Activated naive CD4-positive, alpha-beta T cell treated with anti-CD3 and anti-CD28 coated beads, Interleukin-2, amount 10 ng/mL, durations not matched to agents 7 days and 5 days (primary cell): ENCODE data around the gene SPEG.

Experiments used
- CTCF ChIA-PET: fragments of 350-600 bp; sonication (Branson Sonifier 250); formaldehyde crosslinking; loops from one replicate; lab custom pipeline; 2021; ENCODE audit warnings: antibody characterized with exemption; lab: Charles Lee
- DNase-seq: peaks from one replicate; pipeline ENCODE4 v3.0.0-alpha.2; 2020
- H3K27ac Mint-ChIP-seq: one replicate; pipeline ENCODE4 v1.8.0; 2021; ENCODE audit warnings: mild to moderate bottlenecking, moderate library complexity, mixed read lengths
- H3K27me3 Mint-ChIP-seq: one replicate; pipeline ENCODE4 v1.8.0; 2021; ENCODE audit warnings: mild to moderate bottlenecking, mixed read lengths
- H3K36me3 Mint-ChIP-seq: one replicate; pipeline ENCODE4 v1.8.0; 2021; ENCODE audit warnings: mixed read lengths
- H3K4me1 Mint-ChIP-seq: one replicate; pipeline ENCODE4 v1.8.0; 2021; ENCODE audit warnings: mixed read lengths
- H3K4me3 Mint-ChIP-seq: one replicate; pipeline ENCODE4 v1.8.0; 2021; ENCODE audit warnings: mild to moderate bottlenecking, moderate library complexity, mixed read lengths
- H3K9me3 Mint-ChIP-seq: one replicate; pipeline ENCODE4 v1.8.0; 2021; ENCODE audit warnings: mixed read lengths

The SPEG gene

GRCh38 chr2:219506153-219506801 lies 71.6 kb downstream of the SPEG start:
- H3K27me3 Mint-ChIP-seq: peaks cover 37% of the 10 kb centered on the region
- DNase-seq: no peak
- H3K4me3 Mint-ChIP-seq: no peak overlapping the region
- H3K27ac Mint-ChIP-seq: no peak overlapping the region
- CTCF ChIA-PET: interaction anchor here (2.6 kb wide), 1 partner anchor 11 kb away, joined by 16 read pairs; a partner anchor contains a TSS
- peaks cover 11% of the 10 kb centered on the region for H3K4me1 Mint-ChIP-seq
- peaks cover 8% of the 10 kb centered on the region for H3K36me3 Mint-ChIP-seq
- no peaks in the 10 kb centered on the region for H3K9me3 Mint-ChIP-seq

DNA sequence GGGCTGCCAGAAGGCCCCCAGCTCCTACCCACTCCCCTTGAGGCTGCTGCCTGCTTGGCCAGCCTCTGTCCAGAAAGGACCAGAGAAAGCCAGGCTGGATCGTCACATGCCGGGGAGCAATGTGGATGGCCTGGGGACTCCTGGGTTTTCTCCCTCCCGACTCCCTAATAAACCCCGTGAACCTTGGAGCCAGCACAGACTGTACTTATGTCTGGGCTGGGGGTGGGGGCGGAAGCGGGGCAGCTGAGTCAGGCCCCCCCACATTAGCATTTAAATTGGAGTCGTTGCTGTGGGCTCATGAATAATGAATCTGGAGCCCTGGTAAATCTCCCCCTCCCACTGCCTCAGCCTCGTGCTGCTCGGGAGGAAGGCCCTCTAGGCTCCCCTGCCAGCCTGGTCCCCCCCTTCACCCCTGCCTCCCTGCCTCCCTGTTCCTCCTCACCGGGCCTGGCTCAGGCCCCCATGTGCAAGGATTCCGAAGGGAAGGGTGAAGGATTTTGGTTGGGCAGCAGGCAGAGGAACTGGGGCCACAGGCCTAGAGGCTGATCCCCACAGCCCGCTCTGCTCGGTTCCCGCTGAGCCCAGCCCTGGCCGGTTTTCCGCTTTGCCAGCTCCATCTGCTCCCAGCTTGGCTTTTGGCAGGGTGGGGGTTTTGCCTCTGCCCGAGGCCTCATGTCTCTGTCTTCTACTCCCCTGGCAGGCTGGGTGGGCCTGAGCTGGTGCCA lies 72.3 kb downstream of the SPEG start:
- Mint-ChIP-seq H3K27me3 (peaks cover 44% of the 10 kb centered on the region), H3K36me3 (peaks cover 8% of the 10 kb centered on the region), H3K27ac (no peak overlapping the region), H3K9me3 (no peaks in the 10 kb centered on the region), H3K4me1 (peaks cover 9% of the 10 kb centered on the region), H3K4me3 (no peak overlapping the region)
- DNase-seq: no peak
- CTCF ChIA-PET: interaction anchor here (1.2 to 2.6 kb wide), 4 partner anchors 11 to 36 kb away, joined by 3 to 16 read pairs (median 5); a partner anchor contains a TSS

GRCh38 chr2:219507581-219508443 lies 73.2 kb downstream of the SPEG start:
- Mint-ChIP-seq H3K27me3 (peaks cover 53% of the 10 kb centered on the region), H3K4me3 (no peak overlapping the region), H3K27ac (no peak overlapping the region), H3K36me3 (peaks cover 7% of the 10 kb centered on the region), H3K9me3 (no peaks in the 10 kb centered on the region), H3K4me1 (peaks cover 9% of the 10 kb centered on the region)
- no peak for DNase-seq
- CTCF ChIA-PET: interaction anchor here (0.8 to 2.6 kb wide), 7 partner anchors 11 to 104 kb away, joined by 3 to 16 read pairs (median 4); a partner anchor contains a TSS

DNA sequence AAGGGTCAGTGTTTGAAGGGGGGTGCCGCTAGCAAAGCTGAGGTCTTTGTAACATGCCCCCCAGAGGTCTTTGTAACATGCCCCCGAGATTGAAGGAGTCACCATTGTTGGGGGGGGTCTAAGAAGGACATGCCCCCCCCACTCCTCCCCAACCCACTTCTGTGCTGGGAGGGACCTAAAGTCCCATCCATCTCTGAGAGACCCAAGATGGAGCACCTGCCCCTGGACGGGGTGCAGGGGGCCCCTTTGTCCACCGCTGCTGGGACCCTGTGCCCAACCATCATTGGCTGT lies 73.7 kb downstream of the SPEG start:
- Mint-ChIP-seq H3K36me3 (peaks cover 7% of the 10 kb centered on the region), H3K4me1 (peaks cover 9% of the 10 kb centered on the region), H3K27ac (no peak overlapping the region), H3K27me3 (peaks cover 59% of the 10 kb centered on the region), H3K9me3 (no peaks in the 10 kb centered on the region), H3K4me3 (no peak overlapping the region)
- CTCF ChIA-PET: interaction anchor here (0.8 to 2.6 kb wide), 6 partner anchors 10 to 105 kb away, joined by 3 to 16 read pairs (median 5); a partner anchor contains a TSS
- no peak for DNase-seq

- CTCF ChIA-PET: interaction anchor here (0.6 to 3.6 kb wide), 14 partner anchors 8 to 1751 kb away, joined by 3 to 25 read pairs (median 8); partner anchors contain the start of gene GMPPA
- Mint-ChIP-seq H3K4me3 (no peak overlapping the region), H3K9me3 (no peaks in the 10 kb centered on the region), H3K4me1 (peaks cover 13% of the 10 kb centered on the region), H3K36me3 (peaks cover 3% of the 10 kb centered on the region), H3K27me3 (peaks cover 66% of the 10 kb centered on the region), H3K27ac (no peak overlapping the region)
- DNase-seq: no peak
These were observed 74.5 kb downstream of the SPEG start for GRCh38 chr2:219508971-219509779.

DNA sequence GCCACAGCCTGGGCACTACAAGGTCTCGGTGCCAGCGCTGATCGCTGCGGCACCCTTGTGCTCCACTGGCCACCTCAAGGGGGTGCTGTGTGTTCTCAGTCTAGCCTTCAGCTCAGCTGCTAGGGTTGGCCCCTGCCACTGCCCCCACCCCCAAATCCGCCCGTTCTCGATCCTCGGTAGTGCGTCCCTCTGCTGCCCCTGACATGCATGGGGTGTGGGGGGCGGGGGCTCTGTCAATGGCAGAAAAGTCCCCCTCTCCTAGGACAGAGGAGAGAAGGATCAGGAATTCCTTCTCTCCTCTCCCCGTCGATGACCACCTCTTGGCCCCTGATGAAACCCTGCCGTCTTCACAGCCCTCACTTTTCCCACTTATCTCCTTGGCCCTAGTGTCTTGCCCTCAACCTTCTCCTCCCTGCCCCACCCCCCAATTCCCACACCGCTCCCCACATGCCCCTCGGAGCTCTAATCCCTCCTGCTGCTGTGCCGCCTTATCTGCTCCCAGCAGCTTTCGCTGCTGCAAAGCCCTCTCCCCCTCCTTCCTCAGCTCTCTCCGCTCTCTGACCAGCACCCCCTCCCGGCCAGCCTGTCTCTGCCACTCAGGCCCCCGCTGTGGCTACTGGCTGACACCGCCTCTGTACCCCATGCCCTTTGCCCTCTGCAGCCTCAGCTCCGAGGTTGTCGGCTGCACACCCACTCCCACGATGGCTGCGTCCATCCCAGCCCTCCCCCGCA lies 75.3 kb downstream of the SPEG start:
- CTCF ChIA-PET: interaction anchor here (0.6 to 3.6 kb wide), 13 partner anchors 9 to 1751 kb away, joined by 3 to 25 read pairs (median 8); partner anchors contain the start of gene GMPPA
- Mint-ChIP-seq H3K36me3 (peaks cover 3% of the 10 kb centered on the region), H3K27me3 (peaks cover 74% of the 10 kb centered on the region), H3K9me3 (no peaks in the 10 kb centered on the region), H3K4me3 (no peak overlapping the region), H3K27ac (no peak overlapping the region), H3K4me1 (peaks cover 13% of the 10 kb centered on the region)
- peak; percentile 68 for DNase-seq

GRCh38 chr2:219510512-219511135 lies 76.0 kb downstream of the SPEG start:
- H3K36me3 Mint-ChIP-seq: peaks cover 3% of the 10 kb centered on the region
- no peaks in the 10 kb centered on the region for H3K9me3 Mint-ChIP-seq
- DNase-seq: no peak
- peaks cover 81% of the 10 kb centered on the region for H3K27me3 Mint-ChIP-seq
- H3K4me1 Mint-ChIP-seq: peaks cover 13% of the 10 kb centered on the region
- H3K4me3 Mint-ChIP-seq: no peak overlapping the region
- CTCF ChIA-PET: interaction anchor here (0.9 to 3.6 kb wide), 10 partner anchors 8 to 33 kb away, joined by 3 to 25 read pairs (median 8); a partner anchor contains a TSS
- H3K27ac Mint-ChIP-seq: no peak overlapping the region

- Mint-ChIP-seq H3K36me3 (peaks cover under 1% of the 10 kb centered on the region), H3K27me3 (peaks cover 92% of the 10 kb centered on the region), H3K4me3 (no peak overlapping the region), H3K27ac (no peak overlapping the region), H3K9me3 (no peaks in the 10 kb centered on the region), H3K4me1 (peaks cover 13% of the 10 kb centered on the region)
- DNase-seq: no peak
- CTCF ChIA-PET: interaction anchor here (0.7 to 3.6 kb wide), 6 partner anchors 10 to 18 kb away, joined by 3 to 25 read pairs (median 6); a partner anchor contains a TSS
These were observed 77.1 kb downstream of the SPEG start for GRCh38 chr2:219511547-219512325.

- Mint-ChIP-seq H3K27me3 (peaks cover 100% of the 10 kb centered on the region), H3K36me3 (no peaks in the 10 kb centered on the region), H3K27ac (no peak overlapping the region), H3K4me3 (no peak overlapping the region), H3K4me1 (peaks cover 13% of the 10 kb centered on the region), H3K9me3 (no peaks in the 10 kb centered on the region)
- DNase-seq: no peak
- CTCF ChIA-PET: interaction anchor here (1.1 to 2.2 kb wide), 2 partner anchors 12 to 17 kb away, joined by 3 to 6 read pairs; no protein-coding TSS in a partner anchor
These were observed 78.0 kb downstream of the SPEG start for GRCh38 chr2:219512524-219513216.

DNA sequence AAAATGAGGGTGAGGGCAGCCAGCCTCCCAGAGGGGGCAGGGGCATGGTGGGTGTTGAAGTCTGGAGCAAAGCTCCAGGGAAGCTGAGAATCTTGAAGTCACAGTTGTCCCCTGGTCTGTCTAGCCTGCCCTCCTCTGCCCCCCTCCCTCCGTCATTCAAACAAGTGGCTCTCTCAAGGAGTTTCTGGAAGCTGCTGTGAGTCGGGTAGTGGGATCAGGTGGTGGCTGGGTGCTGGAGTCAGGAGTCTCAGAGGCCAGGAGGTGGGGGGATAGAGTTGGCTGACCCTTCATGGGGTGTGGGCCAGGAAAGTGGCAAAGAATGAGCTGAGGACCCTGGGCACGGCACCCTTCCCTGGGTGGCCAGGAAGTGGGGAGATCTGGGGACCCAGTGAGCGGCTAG lies 79.1 kb downstream of the SPEG start:
- Mint-ChIP-seq H3K27me3 (peaks cover 100% of the 10 kb centered on the region), H3K9me3 (no peaks in the 10 kb centered on the region), H3K27ac (no peak overlapping the region), H3K4me3 (no peak overlapping the region), H3K36me3 (no peaks in the 10 kb centered on the region), H3K4me1 (peaks cover 13% of the 10 kb centered on the region)
- CTCF ChIA-PET: interaction anchor here (0.7 to 1.1 kb wide), 2 partner anchors 13 to 18 kb away, joined by 3 read pairs; a partner anchor contains a TSS
- DNase-seq: no peak

DNA sequence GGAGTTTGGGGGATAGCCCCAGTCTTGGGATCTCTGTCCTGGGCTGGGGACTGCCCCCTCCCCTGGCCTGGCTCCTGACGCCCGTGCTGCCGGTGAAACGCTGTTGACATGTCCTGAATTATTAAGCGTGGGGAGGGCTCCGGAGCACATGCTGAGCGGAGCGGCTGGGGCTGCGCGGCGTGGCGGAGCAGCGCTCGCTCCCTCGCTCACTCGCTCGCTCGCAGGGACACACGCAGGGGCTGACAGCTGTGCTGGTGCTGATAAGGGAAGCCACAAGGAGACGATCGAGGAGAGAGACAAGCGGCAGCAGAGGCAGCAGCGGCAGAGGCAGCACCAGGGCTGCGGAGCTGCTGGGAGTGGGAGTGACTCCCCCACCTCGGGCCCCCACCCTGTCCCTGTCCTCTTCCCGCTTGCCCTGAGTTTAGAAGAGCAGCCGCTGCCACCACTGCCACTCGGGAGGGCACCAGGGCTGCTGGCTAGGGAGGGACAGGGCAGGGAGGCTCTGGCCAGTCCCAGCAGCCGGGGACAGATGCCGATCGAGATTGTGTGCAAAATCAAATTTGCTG lies 79.6 kb downstream of the SPEG start, which contains the start of gene ASIC4:
Gene ASIC4 (plus strand): TSS at position 287 of the 566 bp plus-strand sequence. CDS start 243 bp downstream, at position 530.
- no peak within 1 kb of the TSS for H3K27ac Mint-ChIP-seq
- CTCF ChIA-PET: interaction anchor here (0.7 kb wide), 1 partner anchor 19 kb away, joined by 3 read pairs; a partner anchor contains a TSS
- peaks cover 13% of the 10 kb centered on the region for H3K4me1 Mint-ChIP-seq
- no peaks in the 10 kb centered on the region for H3K9me3 Mint-ChIP-seq
- H3K27me3 Mint-ChIP-seq: peaks cover 96% of the 10 kb centered on the region
- H3K4me3 Mint-ChIP-seq: no peak within 1 kb of the TSS
- no peak for DNase-seq
- no peaks in the 10 kb centered on the region for H3K36me3 Mint-ChIP-seq
